AG09319 (cell line): ENCODE data around the gene TPPP2.

Experiments used
- DNase-seq: peaks from one replicate; pipeline ENCODE4 v3.0.0-alpha.2; 2010; ENCODE audit warnings: low read depth; ENCODE audit errors: extremely low read depth
- TF ChIP-seq, protein P1 (sequence below): IDR thresholded peaks from 2 replicates; pipeline ENCODE4 v1.5.1; 2011; ENCODE audit warnings: low read depth, mild to moderate bottlenecking, inconsistent platforms, low read length, moderate library complexity

TPPP2 gene

GRCh38 chr14:21047378-21047781 lies 17.4 kb downstream of the TPPP2 start:
- TF ChIP-seq, protein P1, sequence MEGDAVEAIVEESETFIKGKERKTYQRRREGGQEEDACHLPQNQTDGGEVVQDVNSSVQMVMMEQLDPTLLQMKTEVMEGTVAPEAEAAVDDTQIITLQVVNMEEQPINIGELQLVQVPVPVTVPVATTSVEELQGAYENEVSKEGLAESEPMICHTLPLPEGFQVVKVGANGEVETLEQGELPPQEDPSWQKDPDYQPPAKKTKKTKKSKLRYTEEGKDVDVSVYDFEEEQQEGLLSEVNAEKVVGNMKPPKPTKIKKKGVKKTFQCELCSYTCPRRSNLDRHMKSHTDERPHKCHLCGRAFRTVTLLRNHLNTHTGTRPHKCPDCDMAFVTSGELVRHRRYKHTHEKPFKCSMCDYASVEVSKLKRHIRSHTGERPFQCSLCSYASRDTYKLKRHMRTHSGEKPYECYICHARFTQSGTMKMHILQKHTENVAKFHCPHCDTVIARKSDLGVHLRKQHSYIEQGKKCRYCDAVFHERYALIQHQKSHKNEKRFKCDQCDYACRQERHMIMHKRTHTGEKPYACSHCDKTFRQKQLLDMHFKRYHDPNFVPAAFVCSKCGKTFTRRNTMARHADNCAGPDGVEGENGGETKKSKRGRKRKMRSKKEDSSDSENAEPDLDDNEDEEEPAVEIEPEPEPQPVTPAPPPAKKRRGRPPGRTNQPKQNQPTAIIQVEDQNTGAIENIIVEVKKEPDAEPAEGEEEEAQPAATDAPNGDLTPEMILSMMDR: no peak

GRCh38 chr14:21048638-21049037 lies 18.6 kb downstream of the TPPP2 start:
- DNase-seq: no peak

More at GRCh38 chr14:21047378-21047781, 17.4 kb downstream of the TPPP2 start:
- DNase-seq: no peak

DNA sequence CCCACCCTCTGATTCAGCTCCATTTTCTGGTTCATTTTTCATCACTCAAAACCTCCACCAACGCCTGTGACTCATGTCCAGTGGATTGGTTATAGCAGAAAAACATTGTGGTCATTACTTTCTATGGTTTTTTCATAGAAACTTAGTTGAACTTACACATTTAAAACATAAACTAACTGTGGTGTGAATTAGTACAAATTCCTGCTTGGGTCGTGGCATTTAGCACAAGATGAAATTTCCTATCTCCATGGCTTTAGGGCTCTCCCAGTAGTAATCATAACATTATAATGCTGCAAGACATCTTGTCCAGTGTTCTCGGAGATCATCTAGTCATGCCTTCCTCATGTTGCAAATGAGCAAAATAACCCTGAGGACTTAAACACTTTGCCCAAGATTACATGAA lies 19.3 kb downstream of the TPPP2 start:
- TF ChIP-seq, protein P1: no peak
- no peak for DNase-seq

More at GRCh38 chr14:21048638-21049037, 18.6 kb downstream of the TPPP2 start:
- TF ChIP-seq, protein P1: no peak

DNA sequence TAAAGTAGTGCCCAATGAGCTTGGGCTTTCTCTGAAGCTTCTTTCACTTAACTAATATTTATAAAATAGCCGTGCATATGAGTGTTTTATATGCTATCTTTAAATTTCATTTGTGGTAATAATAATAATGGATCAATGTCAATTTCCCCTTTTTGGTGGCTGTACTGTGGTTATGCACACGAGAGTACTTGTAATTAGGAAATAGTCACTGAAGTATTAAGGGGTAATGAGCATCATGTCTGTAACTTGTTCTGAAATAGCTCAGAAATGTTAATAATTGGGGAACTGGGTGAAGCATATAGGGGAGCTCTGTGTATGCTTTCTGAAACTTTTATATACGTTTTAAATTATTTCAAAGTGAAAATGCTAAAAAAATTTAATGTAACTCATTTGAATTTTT lies 20.6 kb downstream of the TPPP2 start:
- TF ChIP-seq, protein P1: no peak
- DNase-seq: no peak

- DNase-seq: no peak
- TF ChIP-seq, protein P1: no peak
These were observed 23.4 kb downstream of the TPPP2 start for GRCh38 chr14:21053184-21054122.

DNA sequence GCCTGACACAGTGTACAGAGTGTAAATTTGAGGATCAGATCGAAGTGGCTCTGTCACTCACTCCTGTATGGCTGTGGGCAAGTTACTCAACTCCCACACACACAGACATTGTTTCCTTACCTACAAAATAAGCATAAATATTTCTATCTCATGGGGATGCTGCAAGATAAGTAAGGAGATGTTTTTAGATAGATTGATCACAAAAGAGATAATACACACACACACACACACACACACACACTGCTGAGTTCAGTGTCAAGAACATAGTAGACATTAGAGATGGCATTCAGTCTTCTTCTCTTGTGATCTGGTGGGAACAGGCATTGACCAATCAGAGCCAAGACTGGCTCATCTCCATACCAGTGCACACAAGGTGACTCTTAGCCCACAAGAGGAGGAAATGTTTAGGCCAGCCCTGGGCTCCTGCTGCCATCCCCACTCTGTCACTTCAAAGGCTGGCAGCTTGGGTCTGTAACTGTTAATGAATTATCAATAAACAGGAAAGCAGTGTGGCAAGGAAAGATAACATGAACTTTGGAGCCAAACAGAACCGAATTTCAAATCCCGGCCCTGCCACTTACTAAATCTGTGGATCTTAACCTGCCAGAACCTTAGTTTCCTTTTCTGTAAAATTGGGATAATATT lies 24.2 kb downstream of the TPPP2 start:
- TF ChIP-seq, protein P1: no peak

GRCh38 chr14:21054768-21055145 lies 24.7 kb downstream of the TPPP2 start:
- TF ChIP-seq, protein P1: no peak
- DNase-seq: no peak

More for the DNA sequence above, 24.2 kb downstream of the TPPP2 start:
- no peak for DNase-seq
